IMR-90 (cell line): Measurements from ENCODE around the gene SLC1A5. TPM values are rescaled to one million over a fixed set of nuclear protein-coding genes. Genes with fewer than 3 reads are reported as not detected.

ENCODE experiments used
- ATAC-seq: fragments of 200-7000 bp; cut with Tn5 transposase; 2 replicates; pipeline ENCODE4 v1.9.1; 2020; ENCODE audit warnings: low read depth, mild to moderate bottlenecking, moderate library complexity
- BruUV-seq: library from RNA; stranded (reverse); fragments of 400-500 nt; replicated peaks from 2 replicates; lab custom pipeline; 2021; lab: Mats Ljungman, UMichigan
- CTCF ChIA-PET: fragments of 300-600 bp; formaldehyde crosslinking; extraction: SDS; loops from one replicate; lab custom pipeline; 2021; ENCODE audit warnings: antibody characterized with exemption; lab: Yijun Ruan, JAX
- POLR2A ChIA-PET: fragments of 300-600 bp; sonication (Branson Sonifier 250); formaldehyde crosslinking; loops from one replicate; lab custom pipeline; 2022; ENCODE audit warnings: antibody characterized with exemption; ENCODE audit not compliant: unreplicated experiment; lab: Charles Lee
- DNase-seq: peaks from one replicate; pipeline ENCODE4 v3.0.0; 2013
- H2AFZ ChIP-seq: replicated peaks from 2 replicates; pipeline ENCODE3; 2013; ENCODE audit warnings: low read length, mild to moderate bottlenecking; ENCODE audit not compliant: poor library complexity
- H2AK5ac ChIP-seq: 2 replicates; pipeline ENCODE4 v1.6.1; 2013; ENCODE audit warnings: low read depth, low read length, inconsistent platforms
- H2AK9ac ChIP-seq: replicated peaks from 2 replicates; pipeline ENCODE3; 2013; ENCODE audit warnings: mild to moderate bottlenecking, low read depth, low read length, moderate library complexity; ENCODE audit not compliant: poor library complexity
- H2BK120ac ChIP-seq: 2 replicates; pipeline ENCODE4 v1.6.1; 2013; ENCODE audit warnings: low read depth, low read length, inconsistent platforms
- H2BK15ac ChIP-seq: 3 replicates; pipeline ENCODE4 v1.6.1; 2013; ENCODE audit warnings: low read depth, low read length, inconsistent platforms
- H2BK20ac ChIP-seq: 2 replicates; pipeline ENCODE4 v1.6.1; 2013; ENCODE audit warnings: low read depth, mild to moderate bottlenecking, inconsistent platforms, low read length, moderate library complexity
- H2BK5ac ChIP-seq: 2 replicates; pipeline ENCODE4 v1.6.1; 2013; ENCODE audit warnings: mild to moderate bottlenecking, low read depth, low read length, inconsistent platforms; ENCODE audit not compliant: poor library complexity, severe bottlenecking
- H3K14ac ChIP-seq: replicated peaks from 2 replicates; pipeline ENCODE4 v1.6.1; 2013; ENCODE audit warnings: low read depth, low read length, inconsistent platforms
- H3K18ac ChIP-seq: 2 replicates; pipeline ENCODE4 v1.6.1; 2013; ENCODE audit warnings: low read depth, low read length, control low read depth
- H3K23ac ChIP-seq: 2 replicates; pipeline ENCODE4 v1.6.1; 2013; ENCODE audit warnings: low read depth, low read length, inconsistent platforms
- H3K27ac ChIP-seq: 2 replicates; pipeline ENCODE4 v1.5.1; 2013; ENCODE audit warnings: mild to moderate bottlenecking, control low read depth, low read length; ENCODE audit not compliant: insufficient read depth
- H3K27me3 ChIP-seq: 2 replicates; pipeline ENCODE4 v1.6.1; 2013; ENCODE audit warnings: low read length; ENCODE audit not compliant: control insufficient read depth, insufficient read depth
- H3K36me3 ChIP-seq: 2 replicates; pipeline ENCODE4 v1.6.1; 2013; ENCODE audit warnings: low read length, mixed read lengths; ENCODE audit not compliant: control insufficient read depth, insufficient read depth
- H3K4ac ChIP-seq: 2 replicates; pipeline ENCODE4 v1.6.1; 2013; ENCODE audit warnings: low read depth, low read length, inconsistent platforms
- H3K4me1 ChIP-seq: 2 replicates; pipeline ENCODE4 v1.6.1; 2013; ENCODE audit warnings: low read length, mixed read lengths; ENCODE audit not compliant: control insufficient read depth, insufficient read depth
- H3K4me2 ChIP-seq: 2 replicates; pipeline ENCODE4 v1.6.1; 2013; ENCODE audit warnings: low read depth, mild to moderate bottlenecking, control low read depth, low read length, moderate library complexity
- H3K4me3 ChIP-seq: 2 replicates; pipeline ENCODE4 v1.5.1; 2013; ENCODE audit warnings: low read depth, mild to moderate bottlenecking, control low read depth, low read length, moderate library complexity; ENCODE audit not compliant: insufficient read depth
- H3K56ac ChIP-seq: 2 replicates; pipeline ENCODE4 v1.6.1; 2013; ENCODE audit warnings: low read length, inconsistent platforms; ENCODE audit not compliant: insufficient read depth; ENCODE audit errors: extremely low read depth
- H3K79me1 ChIP-seq, 2 experiments: 2 replicates each; pipeline ENCODE4 v1.6.1; 2013; ENCODE audit warnings: low read length in 2 of 2, inconsistent platforms in 1 of 2, low read depth in 1 of 2
- H3K9ac ChIP-seq: 2 replicates; pipeline ENCODE4 v1.6.1; 2013; ENCODE audit warnings: low read depth, low read length, control low read depth
- H3K9me1 ChIP-seq: 2 replicates; pipeline ENCODE4 v1.6.1; 2013; ENCODE audit warnings: low read length, inconsistent platforms; ENCODE audit not compliant: insufficient read depth
- H3K9me3 ChIP-seq: 2 replicates; pipeline ENCODE4 v1.6.1; 2013; ENCODE audit warnings: low read length; ENCODE audit not compliant: control insufficient read depth, insufficient read depth
- H4K20me1 ChIP-seq: 2 replicates; pipeline ENCODE4 v1.6.1; 2013; ENCODE audit warnings: low read length, inconsistent platforms; ENCODE audit not compliant: insufficient read depth
- H4K5ac ChIP-seq: 2 replicates; pipeline ENCODE4 v1.6.1; 2013; ENCODE audit warnings: mild to moderate bottlenecking, low read depth, low read length, control low read depth
- H4K8ac ChIP-seq, 2 experiments: 2 replicates each; pipeline ENCODE4 v1.6.1; 2013; ENCODE audit warnings: low read depth in 2 of 2, low read length in 2 of 2, control low read depth in 1 of 2, inconsistent platforms in 1 of 2
- H4K91ac ChIP-seq: 2 replicates; pipeline ENCODE4 v1.6.1; 2013; ENCODE audit warnings: low read depth, low read length, inconsistent platforms; ENCODE audit not compliant: insufficient read depth
- MAFK ChIP-seq: IDR thresholded peaks from 2 replicates; pipeline ENCODE4 v1.6.1; 2012; ENCODE audit warnings: low read depth, low read length, improper control_type of control experiment
- MAZ ChIP-seq: IDR thresholded peaks from 2 replicates; pipeline ENCODE4 v1.6.1; 2012; ENCODE audit warnings: low read depth, mild to moderate bottlenecking, low read length, improper control_type of control experiment, moderate library complexity, borderline replicate concordance
- WGBS, 2 experiments: methylation state at CpG; one replicate each; pipeline versions ENCODE4 v1.1.5 to v1.1.7; 2013; ENCODE audit warnings: missing lambda C conversion rate in 2 of 2; ENCODE audit not compliant: insufficient read length in 1 of 2; ENCODE audit errors: extremely low coverage in 2 of 2; 5-methylcytosine and 5-hydroxymethylcytosine counted together
- dilution Hi-C: fragments of 300-500 bp; cut with HindIII; formaldehyde crosslinking; loops from one replicate; pipeline ENCODE4 v1.14.3; 2018; ENCODE audit warnings: low sequenced_read_pairs; ENCODE audit not compliant: unreplicated experiment
- in situ Hi-C: fragments of 300-500 bp; cut with MboI; formaldehyde crosslinking; loops from 3 replicates; pipeline ENCODE4 v1.14.3; 2019; ENCODE audit warnings: low sequenced_read_pairs, inconsistent platforms, mixed read lengths
- intact Hi-C: fragments of 100-400 bp; cut with micrococcal nuclease; formaldehyde crosslinking; loops from 2 replicates; pipeline ENCODE4 v1.10.0; 2022
- polyA plus RNA-seq, 3 experiments: library from polyadenylated mRNA; depleted of rRNA; stranded (reverse); fragments of >200 nt; gene quantifications; 2 replicates each; pipeline ENCODE4 v1.2.3, GENCODE V29; 2012; ENCODE audit warnings: low replicate concordance in 1 of 3
- total RNA-seq: library from RNA; depleted of rRNA; stranded (reverse); fragments of >200 nt; gene quantifications from 2 replicates; pipeline ENCODE4 v1.2.3, GENCODE V29; 2012
- TF ChIP-seq, protein P1 (sequence below): fragments of 150-350 bp; IDR thresholded peaks from 2 replicates; pipeline ENCODE4 v1.6.1; 2016; ENCODE audit warnings: low read depth, mild to moderate bottlenecking, low read length, moderate library complexity, borderline replicate concordance

The SLC1A5 gene
- total and polyA plus RNA-seq, 2 of the 4 experiments (the other 2 are of a cell fraction), result 142 to 171 TPM

DNA sequence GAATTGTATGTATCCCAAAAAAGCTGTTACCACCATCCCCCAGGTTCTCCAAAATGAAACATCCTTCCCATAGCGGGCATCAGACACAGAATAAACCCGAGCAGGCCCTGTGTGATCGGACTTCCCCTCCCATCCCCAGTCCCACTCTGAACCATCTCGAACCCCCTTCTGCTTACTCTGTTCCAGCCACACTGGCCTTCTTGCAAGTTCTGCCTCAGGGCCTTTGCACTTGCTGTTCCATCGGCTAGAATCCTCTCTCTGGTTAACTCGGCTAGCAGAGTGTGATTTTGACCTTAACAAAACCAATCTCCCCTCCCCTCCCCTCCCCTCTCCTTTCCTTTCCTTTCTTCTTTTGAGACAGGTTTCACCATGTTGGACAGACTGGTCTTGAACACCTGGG is 46.6 kb upstream of the SLC1A5 start:
- intact Hi-C loops (no loop called here), dilution Hi-C loops (no loop called here), in situ Hi-C loops (no loop called here)
- no peak overlapping the region for H2BK120ac ChIP-seq
- WGBS, 2 experiments, result 95% methylated on average over 6 of the region's 6 CpGs; no CpG with 5 or more reads in 1 of the 2 experiments
- H3K23ac ChIP-seq, result no peak overlapping the region
- no peak overlapping the region for H3K56ac ChIP-seq
- H3K9me1 ChIP-seq, result 0 out of 2 replicates have a peak, but pooled peaks cover under 1% of the 10 kb centered on the region
- no peak overlapping the region for H2BK20ac ChIP-seq
- H4K8ac ChIP-seq, result no peak overlapping the region
- no peaks in the 10 kb centered on the region for H3K9me3 ChIP-seq
- no peak overlapping the region for H3K18ac ChIP-seq
- no peak overlapping the region for H3K4ac ChIP-seq
- no peak overlapping the region for H3K27ac ChIP-seq
- no peaks in the 10 kb centered on the region for H3K4me1 ChIP-seq
- no peak overlapping the region for H2BK15ac ChIP-seq
- no peaks in the 10 kb centered on the region for H3K27me3 ChIP-seq
- H3K9ac ChIP-seq, result no peak overlapping the region
- H2BK5ac ChIP-seq, result no peak overlapping the region
- H2AK5ac ChIP-seq, result no peak overlapping the region
- H2AK9ac ChIP-seq, result no peak overlapping the region
- peaks cover 1% of the 10 kb centered on the region; the same call in 1 of the 2 replicates for H4K20me1 ChIP-seq
- H3K79me1 ChIP-seq, result peaks cover 6 to 9% of the 10 kb centered on the region in 2 experiments
- peaks cover 19% of the 10 kb centered on the region for H3K36me3 ChIP-seq
- DNase-seq (no peak), ATAC-seq (no peak)
- ChIA-PET CTCF (no interaction called here), POLR2A (no interaction called here)
- no TSS peak for BruUV-seq
- H3K4me2 ChIP-seq, result no peak overlapping the region
- H4K91ac ChIP-seq, result no peak overlapping the region
- no peak overlapping the region for H2AFZ ChIP-seq
- no peak overlapping the region for H3K4me3 ChIP-seq
- no peak overlapping the region for H3K14ac ChIP-seq
- no peak overlapping the region for H4K5ac ChIP-seq
- TF ChIP-seq MAZ, result no peak
- TF ChIP-seq, protein P1, sequence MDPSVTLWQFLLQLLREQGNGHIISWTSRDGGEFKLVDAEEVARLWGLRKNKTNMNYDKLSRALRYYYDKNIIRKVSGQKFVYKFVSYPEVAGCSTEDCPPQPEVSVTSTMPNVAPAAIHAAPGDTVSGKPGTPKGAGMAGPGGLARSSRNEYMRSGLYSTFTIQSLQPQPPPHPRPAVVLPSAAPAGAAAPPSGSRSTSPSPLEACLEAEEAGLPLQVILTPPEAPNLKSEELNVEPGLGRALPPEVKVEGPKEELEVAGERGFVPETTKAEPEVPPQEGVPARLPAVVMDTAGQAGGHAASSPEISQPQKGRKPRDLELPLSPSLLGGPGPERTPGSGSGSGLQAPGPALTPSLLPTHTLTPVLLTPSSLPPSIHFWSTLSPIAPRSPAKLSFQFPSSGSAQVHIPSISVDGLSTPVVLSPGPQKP, result no peak
- no peak for TF ChIP-seq MAFK
